Esophagus squamous epithelium (tissue), 5 donors: ENCODE results near the gene KCTD11. TPM values are rescaled to one million over a fixed set of nuclear protein-coding genes. Genes with fewer than 3 reads are reported as not detected.

Experiments used
- DNase-seq: peaks from one replicate; lab custom pipeline; 2025; lab: John Stamatoyannopoulos, UW
- H3K27ac ChIP-seq, 4 donors: fragments of 200-600 bp; sonication (generic); one replicate each; pipeline ENCODE4 v1.5.1; 2016 to 2019; ENCODE audit warnings: mild to moderate bottlenecking in 1 of 4
- H3K27me3 ChIP-seq, 4 donors: fragments of 200-600 bp; sonication (generic); 1 replicate in 3 of 4; 2 replicates in 1 of 4; pipeline versions ENCODE4 v1.5.1 to v1.6.0; 2017 to 2021; ENCODE audit warnings: antibody characterized with exemption in 1 of 4
- H3K36me3 ChIP-seq, 3 donors: fragments of 200-600 bp; sonication (generic); one replicate each; pipeline ENCODE4 v1.5.1; 2016 to 2019
- H3K4me1 ChIP-seq, 3 donors: fragments of 200-600 bp; sonication (generic); one replicate each; pipeline ENCODE4 v1.5.1; 2017 to 2019
- H3K4me3 ChIP-seq, 4 donors: fragments of 200-600 bp; sonication (generic); 1 replicate in 3 of 4; 2 replicates in 1 of 4; pipeline ENCODE4 v1.5.1; 2016 to 2019; ENCODE audit warnings: mild to moderate bottlenecking in 2 of 4, moderate library complexity in 1 of 4
- H3K9me3 ChIP-seq, 3 donors: fragments of 200-600 bp; sonication (generic); one replicate each; pipeline ENCODE4 v1.5.1; 2016 to 2019
- CTCF ChIP-seq, 6 experiments: fragments of 450-650 bp in 4 of 6; fragments of 200-600 bp in 2 of 6; sonication (generic) in 2 of 6; IDR thresholded peaks; one replicate each; pipeline ENCODE4 v1.5.1; 2016 to 2019; ENCODE audit warnings: antibody characterized with exemption in 6 of 6, mild to moderate bottlenecking in 4 of 6, moderate library complexity in 4 of 6
- POLR2A ChIP-seq, 4 donors: fragments of 450-650 bp; IDR thresholded peaks; one replicate each; pipeline ENCODE4 v1.6.1; 2017; ENCODE audit warnings: antibody characterized with exemption in 4 of 4, mild to moderate bottlenecking in 4 of 4, moderate library complexity in 3 of 4
- WGBS, 2 donors: methylation state at CpG; one replicate each; pipeline ENCODE4 v1.1.5; 2018; 5-methylcytosine and 5-hydroxymethylcytosine counted together
- intact Hi-C: fragments of 100-400 bp; cut with DNase I; formaldehyde crosslinking; loops from one replicate; pipeline ENCODE4 v1.15.0; 2022
- total RNA-seq, 4 donors: library from RNA; depleted of rRNA; stranded (reverse); fragments of >200 nt; gene quantifications; one replicate each; pipeline ENCODE4 v1.1.0, GENCODE V29; 2016
- donor health status: DM: yes; HTN: yes; CAD: no.

Gene KCTD11
- total RNA-seq, 4 donors from 2014 or later, result 12.6 to 26.6 (median 22.1) TPM

DNA sequence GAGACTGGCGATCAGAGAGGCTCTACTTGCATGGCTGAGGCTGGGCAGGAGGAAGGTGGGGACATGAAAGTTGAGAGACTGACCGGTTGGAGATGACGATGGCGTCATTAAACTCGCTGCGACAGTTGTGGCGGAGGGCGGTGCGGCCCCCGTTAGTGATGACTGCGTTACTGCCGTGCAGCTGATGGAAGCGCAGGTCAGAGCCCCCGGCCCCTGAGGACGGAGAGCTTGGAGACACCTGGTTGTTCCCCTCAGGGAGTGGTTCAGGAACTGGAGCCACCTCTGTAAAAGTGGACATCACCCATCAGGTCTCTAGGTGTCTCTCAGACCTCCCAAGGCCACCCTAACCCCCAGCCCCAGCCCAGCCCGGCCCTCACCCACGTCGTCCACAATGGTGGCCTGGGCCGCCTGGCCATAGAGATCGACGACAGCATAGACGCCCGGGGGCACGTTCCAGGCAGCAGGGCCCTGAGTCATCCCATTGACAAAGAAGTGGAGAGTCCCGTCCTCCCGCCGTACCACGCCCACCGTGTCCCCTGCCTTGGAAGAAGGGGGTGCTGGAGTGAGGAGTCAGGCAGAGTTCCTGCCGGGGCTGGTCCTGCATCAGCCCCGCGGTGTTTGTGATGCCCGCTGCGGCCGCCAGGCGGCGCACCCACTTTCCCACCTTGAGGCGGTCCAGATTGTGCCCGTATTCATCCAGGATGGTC, 28.1 kb upstream of the KCTD11 start:
- peaks cover 35 to 85% (median 41%) of the 10 kb centered on the region in 3 donors for H3K36me3 ChIP-seq
- WGBS, 2 donors, result 82% methylated on average over 7 to 18 of the region's 39 CpGs
- no peaks in the 10 kb centered on the region for H3K27me3 ChIP-seq
- H3K4me3 ChIP-seq, result no peak overlapping the region
- intact Hi-C loops, result no loop called here
- peaks cover 10 to 27% (median 10%) of the 10 kb centered on the region in 3 donors for H3K4me1 ChIP-seq
- no peak overlapping the region for H3K27ac ChIP-seq
- no peak for DNase-seq
- H3K9me3 ChIP-seq, result no peaks in the 10 kb centered on the region
- no peak for TF ChIP-seq POLR2A (IDR thresholded peaks at IDR 0.05)
- peak; percentile 68 to 90 (median 83) for TF ChIP-seq CTCF (IDR thresholded peaks at IDR 0.05)

DNA sequence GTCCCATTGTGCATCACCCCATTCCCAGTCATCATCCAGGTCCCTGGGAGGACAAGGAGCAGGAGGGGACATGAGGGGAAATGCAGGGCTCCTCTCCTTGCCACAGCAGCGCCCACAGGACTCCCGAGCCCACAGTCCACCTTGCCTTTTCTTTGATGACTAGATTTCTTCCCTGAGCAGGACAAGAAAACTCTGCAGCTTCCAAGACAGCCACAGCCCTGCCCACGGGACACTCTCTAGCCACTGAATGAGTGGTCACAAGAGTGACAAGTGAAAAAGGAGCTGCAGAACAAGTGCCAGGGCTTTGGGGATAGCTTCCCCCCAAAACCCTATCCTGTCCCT, 27.6 kb upstream of the KCTD11 start:
- H3K36me3 ChIP-seq, result peaks cover 35 to 80% (median 41%) of the 10 kb centered on the region in 3 donors
- intact Hi-C loops, result no loop called here
- peaks cover 10 to 27% (median 11%) of the 10 kb centered on the region in 3 donors for H3K4me1 ChIP-seq
- TF ChIP-seq CTCF (IDR thresholded peaks at IDR 0.05), result no peak
- TF ChIP-seq POLR2A (IDR thresholded peaks at IDR 0.05), result no peak
- no peaks in the 10 kb centered on the region for H3K9me3 ChIP-seq
- no peaks in the 10 kb centered on the region for H3K27me3 ChIP-seq
- WGBS, 2 donors, result 70 to 93% methylated on average over 2 to 3 of the region's 3 CpGs
- no peak overlapping the region for H3K27ac ChIP-seq
- H3K4me3 ChIP-seq, result no peak overlapping the region
- no peak for DNase-seq

- WGBS, 2 donors, result 100% methylated on average over 1 of the region's 19 CpGs; no CpG with 5 or more reads in 1 of the 2 donors
- no peaks in the 10 kb centered on the region for H3K9me3 ChIP-seq
- peaks cover 35 to 74% (median 41%) of the 10 kb centered on the region in 3 donors for H3K36me3 ChIP-seq
These were observed 26.9 kb upstream of the KCTD11 start for GRCh38 chr17:7325031-7325528.

GRCh38 chr17:7326186-7326585, 25.8 kb upstream of the KCTD11 start:
- no peak for DNase-seq
- Histone ChIP-seq H3K4me1 (peaks cover 11 to 39% (median 17%) of the 10 kb centered on the region in 3 donors), H3K4me3 (no peak overlapping the region), H3K36me3 (peaks cover 27 to 62% (median 30%) of the 10 kb centered on the region in 3 donors), H3K27me3 (no peaks in the 10 kb centered on the region), H3K9me3 (no peaks in the 10 kb centered on the region), H3K27ac (no peak overlapping the region)
- WGBS, 2 donors, result 64 to 100% methylated on average over 2 to 3 of the region's 11 CpGs
- no peak for TF ChIP-seq CTCF (IDR thresholded peaks at IDR 0.05)
- TF ChIP-seq POLR2A (IDR thresholded peaks at IDR 0.05), result no peak
- intact Hi-C loops, result no loop called here

More at GRCh38 chr17:7325031-7325528, 26.9 kb upstream of the KCTD11 start:
- intact Hi-C loops, result no loop called here
- no peak for DNase-seq
- Histone ChIP-seq H3K4me1 (peaks cover 10 to 29% (median 11%) of the 10 kb centered on the region in 3 donors), H3K4me3 (no peak overlapping the region), H3K27ac (no peak overlapping the region), H3K27me3 (no peaks in the 10 kb centered on the region)
- no peak for TF ChIP-seq POLR2A (IDR thresholded peaks at IDR 0.05)
- no peak for TF ChIP-seq CTCF (IDR thresholded peaks at IDR 0.05)

- TF ChIP-seq POLR2A (IDR thresholded peaks at IDR 0.05) (no peak), CTCF (IDR thresholded peaks at IDR 0.05) (no peak)
- peaks cover 11 to 39% (median 17%) of the 10 kb centered on the region in 3 donors for H3K4me1 ChIP-seq
- no peaks in the 10 kb centered on the region for H3K9me3 ChIP-seq
- intact Hi-C loops, result no loop called here
- DNase-seq, result no peak
- 91 to 92% methylated on average over 6 to 7 of the region's 7 CpGs for WGBS, 2 donors
- no peaks in the 10 kb centered on the region for H3K27me3 ChIP-seq
- peaks cover 20 to 54% (median 21%) of the 10 kb centered on the region in 3 donors for H3K36me3 ChIP-seq
- H3K4me3 ChIP-seq, result no peak overlapping the region
- no peak overlapping the region for H3K27ac ChIP-seq
These were observed 24.9 kb upstream of the KCTD11 start for GRCh38 chr17:7327056-7327455.
